Endothelial cell of umbilical vein (primary cell): Measurements from ENCODE around the gene CEMIP.

Experiments used
- CTCF ChIP-seq, 2 donors: IDR thresholded peaks; 1 replicate in 1 of 2; 2 replicates in 1 of 2; pipeline ENCODE4 v1.5.1; 2011; ENCODE audit warnings: low read length in 2 of 2, mild to moderate bottlenecking in 2 of 2, moderate library complexity in 2 of 2, control low read depth in 1 of 2, inconsistent platforms in 1 of 2, low read depth in 1 of 2; ENCODE audit not compliant: insufficient read depth in 1 of 2; ENCODE audit errors: extremely low read depth in 1 of 2
- EZH2 ChIP-seq: IDR thresholded peaks from 2 replicates; pipeline ENCODE4 v1.6.1; 2012; ENCODE audit warnings: borderline replicate concordance, low read depth, mild to moderate bottlenecking, moderate library complexity, low read length, inconsistent platforms; ENCODE audit not compliant: severe bottlenecking

GRCh38 chr15:80798911-80799310, 19.7 kb downstream of the CEMIP start:
- TF ChIP-seq EZH2: no peak
- no peak for TF ChIP-seq CTCF (IDR thresholded peaks at IDR 0.05; ENCODE audit: extremely low read depth in 1 of 2, insufficient read depth in 1 of 2, low read depth in 1 of 2, low read length in 2 of 2)
